ENCODE results near the gene UQCRQ. TPM values are rescaled to one million over a fixed set of nuclear protein-coding genes. Genes with fewer than 3 reads are reported as not detected.

Gene UQCRQ
- polyA plus RNA-seq, 1 of the 3 experiments (the other 2 are of a cell fraction) = 694 TPM

DNA sequence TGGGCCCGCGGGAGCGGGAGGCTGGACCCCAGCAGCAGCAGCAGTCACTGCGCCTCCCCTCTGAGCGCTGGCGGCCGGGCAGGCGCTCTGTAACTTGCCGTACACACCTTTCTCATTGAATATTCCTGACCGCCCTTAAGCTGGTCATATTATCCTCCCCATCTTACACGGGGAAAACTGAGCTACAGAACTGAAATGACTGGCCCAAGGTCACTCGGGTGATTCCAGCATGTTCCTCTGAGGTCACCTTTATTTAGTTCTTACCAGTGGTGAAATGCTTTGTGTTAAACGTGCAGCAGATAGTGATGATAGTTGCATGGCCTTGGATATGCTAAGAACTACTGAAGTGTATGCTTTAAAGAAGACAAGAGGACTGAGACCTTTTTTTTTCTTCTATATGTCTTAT is 607 bp downstream of the UQCRQ start:
- H3K4me2 ChIP-seq = peak overlapping the region; percentile 83
- no peaks in the 10 kb centered on the region for H3K9me3 ChIP-seq
- CTCF ChIA-PET = interaction anchor here (0.9 to 11.1 kb wide), 7 partner anchors 13 to 340 kb away, joined by 3 to 75 read pairs (median 7); partner anchors contain the start of genes KIF3A and SHROOM1
- H3K4me3 ChIP-seq (ENCODE audit: low read depth in 2 of 2, low read length in 1 of 2) = peak overlapping the region; percentile 78 to 99
- peaks cover 7 to 14% of the 10 kb centered on the region in 2 experiments; a peak in 3 of 4 replicates for H3K4me1 ChIP-seq (ENCODE audit: control insufficient read depth in 1 of 2, insufficient read depth in 2 of 2, low read depth in 1 of 2, low read length in 1 of 2)
- peaks cover 18% of the 10 kb centered on the region for H3K79me2 ChIP-seq (ENCODE audit: insufficient read depth)
- H3K9me2 ChIP-seq = no peaks in the 10 kb centered on the region
- H3K36me3 ChIP-seq (replicated peaks in 1 of 2; ENCODE audit: control insufficient read depth in 1 of 2, insufficient read depth in 2 of 2, low read length in 1 of 2) = peaks cover 15 to 30% of the 10 kb centered on the region in 2 experiments
- POLR2A ChIA-PET = interaction anchor here (0.8 to 1.9 kb wide), 6 partner anchors 12 to 233 kb away, joined by 3 to 9 read pairs (median 5); partner anchors contain the start of genes HSPA4 and SHROOM1
- peaks cover 9% of the 10 kb centered on the region for H3F3A ChIP-seq (replicated peaks; ENCODE audit: insufficient read depth)
- H3K27me3 ChIP-seq (ENCODE audit: insufficient read depth) = no peaks in the 10 kb centered on the region
- H4K20me1 ChIP-seq (ENCODE audit: insufficient read depth) = no peaks in the 10 kb centered on the region
- 0 out of 2 replicates have a peak overlapping the region, but pooled peaks have one; percentile 28 for H2AFZ ChIP-seq (ENCODE audit: low read depth)
- DNase-seq = no peak
- H3K27ac ChIP-seq (ENCODE audit: low read depth in 2 of 2, low read length in 1 of 2) = peak overlapping the region; percentile 67 to 73
- 1% methylated on average over 4 of the region's 13 CpGs for whole genome bisulfite sequencing (ENCODE audit: low lambda C conversion rate)
- TF ChIP-seq, protein P1, sequence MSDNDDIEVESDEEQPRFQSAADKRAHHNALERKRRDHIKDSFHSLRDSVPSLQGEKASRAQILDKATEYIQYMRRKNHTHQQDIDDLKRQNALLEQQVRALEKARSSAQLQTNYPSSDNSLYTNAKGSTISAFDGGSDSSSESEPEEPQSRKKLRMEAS (IDR thresholded peaks at IDR 0.05; ENCODE audit: low read depth) = no peak
- TF ChIP-seq, protein P2, sequence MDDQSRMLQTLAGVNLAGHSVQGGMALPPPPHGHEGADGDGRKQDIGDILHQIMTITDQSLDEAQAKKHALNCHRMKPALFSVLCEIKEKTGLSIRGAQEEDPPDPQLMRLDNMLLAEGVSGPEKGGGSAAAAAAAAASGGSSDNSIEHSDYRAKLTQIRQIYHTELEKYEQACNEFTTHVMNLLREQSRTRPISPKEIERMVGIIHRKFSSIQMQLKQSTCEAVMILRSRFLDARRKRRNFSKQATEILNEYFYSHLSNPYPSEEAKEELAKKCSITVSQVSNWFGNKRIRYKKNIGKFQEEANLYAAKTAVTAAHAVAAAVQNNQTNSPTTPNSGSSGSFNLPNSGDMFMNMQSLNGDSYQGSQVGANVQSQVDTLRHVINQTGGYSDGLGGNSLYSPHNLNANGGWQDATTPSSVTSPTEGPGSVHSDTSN (IDR thresholded peaks at IDR 0.05) = no peak
- TF ChIP-seq EP300 (IDR thresholded peaks at IDR 0.05; ENCODE audit: borderline replicate concordance in 1 of 2, low read depth in 1 of 2, low read length in 1 of 2) = no peak
- TF ChIP-seq MXI1 (IDR thresholded peaks at IDR 0.05; ENCODE audit: low read depth, low read length) = no peak
- no peak for TF ChIP-seq GATA2 (CRISPR knock-in tag; IDR thresholded peaks at IDR 0.05)
- TF ChIP-seq, protein P3, sequence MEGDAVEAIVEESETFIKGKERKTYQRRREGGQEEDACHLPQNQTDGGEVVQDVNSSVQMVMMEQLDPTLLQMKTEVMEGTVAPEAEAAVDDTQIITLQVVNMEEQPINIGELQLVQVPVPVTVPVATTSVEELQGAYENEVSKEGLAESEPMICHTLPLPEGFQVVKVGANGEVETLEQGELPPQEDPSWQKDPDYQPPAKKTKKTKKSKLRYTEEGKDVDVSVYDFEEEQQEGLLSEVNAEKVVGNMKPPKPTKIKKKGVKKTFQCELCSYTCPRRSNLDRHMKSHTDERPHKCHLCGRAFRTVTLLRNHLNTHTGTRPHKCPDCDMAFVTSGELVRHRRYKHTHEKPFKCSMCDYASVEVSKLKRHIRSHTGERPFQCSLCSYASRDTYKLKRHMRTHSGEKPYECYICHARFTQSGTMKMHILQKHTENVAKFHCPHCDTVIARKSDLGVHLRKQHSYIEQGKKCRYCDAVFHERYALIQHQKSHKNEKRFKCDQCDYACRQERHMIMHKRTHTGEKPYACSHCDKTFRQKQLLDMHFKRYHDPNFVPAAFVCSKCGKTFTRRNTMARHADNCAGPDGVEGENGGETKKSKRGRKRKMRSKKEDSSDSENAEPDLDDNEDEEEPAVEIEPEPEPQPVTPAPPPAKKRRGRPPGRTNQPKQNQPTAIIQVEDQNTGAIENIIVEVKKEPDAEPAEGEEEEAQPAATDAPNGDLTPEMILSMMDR (IDR thresholded peaks at IDR 0.05) = no peak
- TF ChIP-seq, protein P4, sequence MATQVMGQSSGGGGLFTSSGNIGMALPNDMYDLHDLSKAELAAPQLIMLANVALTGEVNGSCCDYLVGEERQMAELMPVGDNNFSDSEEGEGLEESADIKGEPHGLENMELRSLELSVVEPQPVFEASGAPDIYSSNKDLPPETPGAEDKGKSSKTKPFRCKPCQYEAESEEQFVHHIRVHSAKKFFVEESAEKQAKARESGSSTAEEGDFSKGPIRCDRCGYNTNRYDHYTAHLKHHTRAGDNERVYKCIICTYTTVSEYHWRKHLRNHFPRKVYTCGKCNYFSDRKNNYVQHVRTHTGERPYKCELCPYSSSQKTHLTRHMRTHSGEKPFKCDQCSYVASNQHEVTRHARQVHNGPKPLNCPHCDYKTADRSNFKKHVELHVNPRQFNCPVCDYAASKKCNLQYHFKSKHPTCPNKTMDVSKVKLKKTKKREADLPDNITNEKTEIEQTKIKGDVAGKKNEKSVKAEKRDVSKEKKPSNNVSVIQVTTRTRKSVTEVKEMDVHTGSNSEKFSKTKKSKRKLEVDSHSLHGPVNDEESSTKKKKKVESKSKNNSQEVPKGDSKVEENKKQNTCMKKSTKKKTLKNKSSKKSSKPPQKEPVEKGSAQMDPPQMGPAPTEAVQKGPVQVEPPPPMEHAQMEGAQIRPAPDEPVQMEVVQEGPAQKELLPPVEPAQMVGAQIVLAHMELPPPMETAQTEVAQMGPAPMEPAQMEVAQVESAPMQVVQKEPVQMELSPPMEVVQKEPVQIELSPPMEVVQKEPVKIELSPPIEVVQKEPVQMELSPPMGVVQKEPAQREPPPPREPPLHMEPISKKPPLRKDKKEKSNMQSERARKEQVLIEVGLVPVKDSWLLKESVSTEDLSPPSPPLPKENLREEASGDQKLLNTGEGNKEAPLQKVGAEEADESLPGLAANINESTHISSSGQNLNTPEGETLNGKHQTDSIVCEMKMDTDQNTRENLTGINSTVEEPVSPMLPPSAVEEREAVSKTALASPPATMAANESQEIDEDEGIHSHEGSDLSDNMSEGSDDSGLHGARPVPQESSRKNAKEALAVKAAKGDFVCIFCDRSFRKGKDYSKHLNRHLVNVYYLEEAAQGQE (IDR thresholded peaks at IDR 0.05; ENCODE audit: low read depth, low read length) = no peak
- TF ChIP-seq RFX5 (IDR thresholded peaks at IDR 0.05; ENCODE audit: low read length) = no peak
- TF ChIP-seq TAF1 (IDR thresholded peaks at IDR 0.05; ENCODE audit: borderline replicate concordance, low read depth, low read length) = no peak
- no peak for TF ChIP-seq GABPA (IDR thresholded peaks at IDR 0.05; ENCODE audit: low read depth)
- no peak for TF ChIP-seq FOXJ3 (CRISPR knock-in tag; IDR thresholded peaks at IDR 0.05)
- TF ChIP-seq YY1 (IDR thresholded peaks at IDR 0.05; ENCODE audit: low read depth) = no peak
- no peak for TF ChIP-seq ELF1 (IDR thresholded peaks at IDR 0.05)
- TF ChIP-seq USF2 (IDR thresholded peaks at IDR 0.05; ENCODE audit: borderline replicate concordance, low read depth, low read length) = no peak
- TF ChIP-seq TCF12 (IDR thresholded peaks at IDR 0.05) = no peak
- TF ChIP-seq MEF2A (IDR thresholded peaks at IDR 0.05; ENCODE audit: borderline replicate concordance, low read depth) = no peak
- no peak for TF ChIP-seq SIN3A (IDR thresholded peaks at IDR 0.05; ENCODE audit: borderline replicate concordance, low read depth, low read length)
- no peak for TF ChIP-seq USF1 (IDR thresholded peaks at IDR 0.05; ENCODE audit: borderline replicate concordance, low read depth)
- no peak for TF ChIP-seq FOXM1 (IDR thresholded peaks at IDR 0.05; ENCODE audit: low read depth)
- peak overlapping the region; percentile 86 for H3K9ac ChIP-seq

All from SK-N-SH (cell line).